Fibroblast of upper back skin (primary cell): ENCODE measurements around the gene ECI1.
"Not testable (repeated sequence)": the region's sequence is repeated elsewhere in the genome, so short reads cannot be mapped to it uniquely, and the experiment has no call there.

Experiments
- DNase-seq: peaks from one replicate; pipeline ENCODE4 v3.0.0-alpha.2; 2013

ECI1 gene

DNA sequence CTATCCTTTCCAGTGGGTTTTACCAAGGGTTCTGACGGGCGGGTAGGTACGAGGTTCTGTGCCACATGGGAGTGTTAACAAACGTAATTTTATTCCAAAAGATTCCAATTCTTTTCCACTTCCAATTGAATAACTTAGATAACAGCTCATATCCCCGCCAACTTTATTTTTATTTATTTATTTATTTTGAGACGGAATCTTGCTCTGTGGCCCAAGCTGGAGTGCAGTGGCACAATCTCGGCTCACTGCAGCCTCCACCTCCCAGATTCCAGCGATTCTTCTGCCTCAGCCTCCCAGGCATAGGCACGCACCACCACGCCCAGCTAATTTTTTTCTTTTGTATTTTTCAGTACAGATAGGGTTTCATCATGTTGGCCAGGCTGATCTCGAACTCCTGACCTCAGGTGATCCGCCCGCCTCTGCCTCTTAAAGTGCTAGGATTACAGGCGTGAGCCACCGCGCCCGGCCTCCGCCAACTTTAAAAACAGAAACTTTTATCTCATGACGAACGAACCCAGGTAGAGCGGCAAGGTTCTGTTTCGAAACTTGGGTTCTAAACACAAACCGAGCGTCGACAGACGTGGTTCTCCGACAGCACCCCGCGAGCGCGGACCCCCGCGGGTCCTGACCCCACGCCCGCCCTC is 613 bp downstream of the ECI1 start:
- no peak for DNase-seq

DNA sequence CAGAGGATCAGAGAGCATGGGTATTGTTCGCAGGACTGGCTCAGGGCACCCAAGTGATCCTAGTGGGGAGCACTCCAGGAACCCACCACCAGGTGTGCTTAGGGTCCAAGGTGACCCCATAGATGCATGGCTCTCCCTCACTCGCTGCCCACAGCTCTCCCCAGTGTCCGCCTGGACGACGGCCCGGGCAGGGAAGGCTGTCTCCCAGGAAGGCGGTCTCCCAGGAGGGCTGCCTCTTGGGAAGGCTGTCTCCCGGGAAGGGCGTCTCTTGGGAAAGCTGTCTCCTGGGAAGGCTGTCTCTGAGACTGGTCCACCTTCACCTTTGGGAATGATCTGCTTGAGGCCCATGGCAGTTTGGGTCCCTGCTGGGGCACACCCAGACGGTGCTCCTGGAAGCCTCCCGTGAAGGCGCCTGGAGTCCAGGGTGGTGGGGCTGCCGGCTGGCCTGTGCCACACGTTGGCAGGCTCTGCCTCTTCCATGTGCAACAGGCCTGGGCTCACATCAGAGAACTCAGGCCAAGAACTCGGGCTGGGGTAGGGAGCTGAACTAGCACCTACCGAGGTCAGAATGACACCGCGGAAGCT is 5.0 kb downstream of the ECI1 start:
- no peak for DNase-seq

DNA sequence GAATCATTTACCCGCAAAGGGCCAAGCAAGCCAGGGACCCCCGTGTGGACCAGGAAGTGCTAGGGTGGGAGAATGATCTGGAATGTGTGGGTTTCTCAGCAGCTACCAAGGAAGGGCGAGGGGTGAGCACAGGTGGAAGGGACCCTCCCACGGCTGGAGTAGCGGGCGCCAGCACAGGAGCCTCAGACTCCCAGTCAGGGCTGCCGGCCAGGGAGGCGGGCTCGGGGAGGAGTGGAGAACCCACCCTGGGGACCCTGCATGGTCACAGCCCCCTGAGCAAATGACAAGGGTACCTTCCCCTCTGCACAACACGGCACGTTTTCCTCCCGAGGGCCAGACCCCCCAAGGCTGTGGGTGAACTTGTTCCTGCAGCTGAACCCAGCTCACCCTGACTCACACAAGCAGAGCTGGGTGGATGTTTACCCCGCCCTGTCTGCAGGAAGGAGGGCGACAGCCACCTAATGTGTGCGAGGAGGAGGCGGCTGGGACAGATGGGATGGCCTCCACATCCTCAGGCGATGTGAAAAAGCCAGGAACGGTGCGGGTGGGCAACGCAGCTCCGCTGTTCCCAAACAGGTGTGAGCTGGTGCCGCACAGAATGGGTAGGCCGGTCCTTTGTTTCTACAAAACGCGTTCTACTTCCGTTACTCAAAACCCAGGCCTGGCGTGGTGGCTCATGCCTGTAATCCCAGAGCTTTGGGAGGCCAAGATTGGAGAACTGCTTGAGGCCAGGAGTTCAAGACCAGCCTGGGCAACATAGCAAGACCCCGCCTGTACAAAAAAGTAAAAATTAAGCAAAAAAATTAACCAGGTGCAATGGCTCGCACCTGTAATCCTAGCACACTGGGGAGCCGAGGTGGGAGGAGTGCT is 6.2 kb downstream of the ECI1 start:
- no peak for DNase-seq

DNA sequence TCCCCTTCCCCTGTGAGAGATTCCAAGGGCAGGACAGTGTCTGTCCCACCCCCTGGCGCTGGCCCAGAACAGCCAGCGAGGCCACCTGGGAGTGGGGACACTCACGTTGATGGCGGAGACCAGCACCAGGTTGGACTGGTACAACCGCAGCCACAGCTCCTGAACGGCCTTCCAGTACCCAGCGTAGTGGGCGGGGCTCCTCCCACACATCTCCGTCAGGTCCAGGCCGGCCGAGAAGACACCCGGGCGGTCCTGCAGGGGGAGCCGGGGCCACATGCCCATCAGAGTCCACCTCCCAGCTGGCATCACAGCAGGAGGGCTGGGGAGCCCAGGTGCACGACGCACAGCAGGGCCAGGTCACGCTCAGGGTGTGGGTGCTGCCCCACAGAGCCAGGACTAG is 7.1 kb downstream of the ECI1 start:
- no peak for DNase-seq

DNA sequence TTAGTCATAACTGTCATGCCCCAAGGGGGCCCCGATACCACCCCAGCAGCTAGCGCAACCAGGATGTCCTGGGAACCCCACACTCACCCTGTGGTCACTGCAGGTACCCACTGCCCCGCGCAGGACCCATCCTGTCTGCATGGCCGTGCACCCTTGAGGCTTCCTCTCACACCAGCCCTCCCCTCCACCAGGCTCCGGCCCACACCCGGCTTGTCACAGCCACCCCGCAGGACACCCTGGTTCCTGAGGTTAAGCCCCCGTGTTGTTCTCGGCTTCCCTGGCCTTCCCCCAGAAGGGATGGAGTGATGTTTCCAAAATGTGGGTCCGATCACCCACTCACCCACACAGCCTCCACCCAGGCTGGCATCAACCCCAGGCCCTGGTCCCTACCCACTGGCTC is 7.6 kb downstream of the ECI1 start:
- no peak for DNase-seq

DNA sequence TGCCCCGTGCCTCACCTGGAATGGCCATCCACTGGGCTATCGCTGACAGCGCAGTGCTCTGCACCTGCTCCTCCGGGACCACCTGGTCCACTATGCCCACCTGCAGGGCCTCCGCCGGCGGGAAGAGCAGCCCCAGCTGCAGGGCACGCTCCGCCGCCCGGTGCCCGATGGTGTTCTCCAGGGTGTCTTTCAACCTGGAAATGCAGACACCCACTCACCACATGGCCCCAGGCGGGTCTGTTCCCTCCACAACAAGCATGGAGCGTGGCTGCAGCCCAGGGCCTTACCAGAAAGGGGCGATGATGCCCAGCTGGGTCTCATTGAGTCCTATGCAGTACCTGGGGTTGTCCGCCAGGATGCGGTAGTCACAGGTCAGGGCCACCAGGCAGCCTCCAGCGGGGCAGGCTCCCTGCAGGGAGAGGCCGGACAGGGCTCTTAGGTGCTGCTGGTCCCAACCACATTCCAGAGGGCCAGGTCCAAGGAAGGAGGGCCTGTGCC is 8.3 kb downstream of the ECI1 start:
- DNase-seq: no peak

DNA sequence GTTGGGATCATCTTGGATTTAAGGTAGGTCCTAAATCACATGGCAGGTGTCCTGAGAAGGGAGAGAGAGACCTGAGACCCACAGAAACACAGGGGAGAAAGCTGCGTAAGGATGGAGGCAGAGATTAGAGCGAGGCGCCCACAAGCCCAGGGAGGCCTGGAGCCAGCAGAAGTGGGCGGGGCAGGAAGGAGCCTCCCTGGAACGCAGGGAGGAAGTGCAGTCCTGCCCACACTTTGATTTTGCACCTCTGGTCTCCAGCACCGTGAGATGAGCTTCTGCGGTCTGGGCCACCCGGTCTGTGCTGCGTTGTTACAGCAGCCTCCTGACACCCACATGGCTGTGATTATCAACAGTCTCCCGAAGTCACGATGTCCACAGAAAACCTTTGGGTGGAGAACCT is 8.8 kb downstream of the ECI1 start:
- DNase-seq: no peak

DNA sequence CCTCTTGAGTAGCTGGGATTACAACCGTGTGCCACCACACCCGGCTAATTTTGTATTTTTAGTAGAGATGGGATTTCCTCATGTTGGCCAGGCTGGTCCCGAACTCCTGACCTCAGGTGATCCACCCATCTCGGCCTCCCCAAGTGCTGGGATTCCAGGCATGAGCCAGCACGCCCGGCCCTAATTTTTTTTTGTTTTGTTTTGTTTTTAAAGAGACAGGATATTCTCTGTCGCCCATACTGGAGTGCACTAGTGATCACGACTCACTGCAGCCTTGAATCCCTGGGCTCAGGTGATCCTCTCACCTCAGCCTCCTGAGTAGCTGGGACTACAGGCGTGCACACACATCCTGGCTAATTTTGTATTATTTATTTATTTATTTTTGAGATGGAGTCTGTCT is 11.1 kb downstream of the ECI1 start:
- DNase-seq: not testable (repeated sequence)

DNA sequence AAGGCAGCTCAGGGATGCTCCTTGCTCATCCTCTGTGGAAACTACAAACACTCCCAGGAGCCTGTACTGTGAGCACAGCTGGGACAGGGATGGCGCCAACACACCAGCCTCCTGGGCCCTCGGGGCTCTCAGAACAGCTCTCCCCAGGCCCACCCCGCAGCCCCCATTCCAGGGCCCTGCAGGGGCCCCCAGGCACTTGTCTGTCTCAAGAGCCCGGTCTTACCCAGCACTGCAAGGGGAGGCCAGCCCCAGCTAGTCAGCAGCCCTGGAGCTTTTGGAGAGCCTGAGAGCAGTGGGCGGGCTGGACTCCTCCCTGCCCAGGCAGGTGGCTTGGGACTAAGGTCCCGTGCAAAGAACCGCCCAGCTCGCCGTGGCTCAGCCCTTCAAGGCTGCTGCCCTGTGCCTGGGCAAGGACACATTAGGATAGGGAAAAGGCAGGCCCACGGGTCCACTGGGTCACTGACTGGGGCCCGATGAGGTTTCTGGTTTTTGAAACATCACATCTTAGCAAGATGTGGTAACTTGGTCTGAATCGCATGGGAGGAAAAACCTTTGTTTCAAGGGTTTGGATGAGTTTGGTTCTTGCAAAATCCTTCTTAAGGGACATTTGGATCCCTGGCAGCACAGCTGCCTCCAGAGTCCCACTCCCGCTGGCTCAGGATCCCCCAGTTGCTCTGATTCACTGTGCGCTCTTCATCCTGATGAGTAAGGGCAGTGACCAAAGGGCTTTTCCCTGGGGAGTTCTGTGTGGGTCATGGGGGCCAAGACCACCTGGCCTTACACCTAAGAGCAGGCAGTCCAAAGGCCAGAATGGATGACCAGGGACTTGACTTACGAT is 12.3 kb downstream of the ECI1 start:
- no peak for DNase-seq

DNA sequence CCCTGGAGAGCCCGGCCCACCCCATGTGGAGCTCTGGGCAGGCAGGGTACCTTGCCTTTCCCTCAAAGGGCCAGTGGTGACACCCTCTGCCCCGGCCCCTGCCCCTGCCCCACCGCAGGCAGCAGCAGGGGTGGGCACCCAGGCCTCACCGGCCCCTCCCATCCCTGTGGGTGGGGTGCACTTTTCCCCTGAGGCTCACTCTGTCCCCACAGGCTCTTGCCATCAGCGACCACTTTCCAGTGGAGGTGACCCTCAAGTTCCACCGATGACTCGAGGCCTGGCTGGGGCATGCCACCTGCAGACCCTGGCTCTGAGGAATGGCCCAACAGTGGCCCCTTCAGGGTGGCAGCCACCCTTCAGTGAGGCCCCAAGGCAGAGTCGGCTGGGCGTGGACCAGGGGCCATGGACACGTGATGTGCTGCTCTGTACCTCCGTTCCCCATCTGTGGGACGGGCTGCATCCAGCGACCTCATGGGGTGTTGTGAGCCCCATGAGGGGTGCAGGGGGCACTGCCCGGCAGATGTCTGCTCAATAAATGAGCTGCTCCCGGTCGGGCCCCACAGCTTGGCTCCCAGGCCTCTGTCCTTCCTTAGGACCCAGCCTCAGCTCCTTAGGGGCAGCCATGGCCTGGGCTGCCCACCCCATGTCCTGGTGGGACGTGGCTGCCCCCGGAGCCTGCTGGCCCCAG is 13.1 kb downstream of the ECI1 start:
- no peak for DNase-seq

DNA sequence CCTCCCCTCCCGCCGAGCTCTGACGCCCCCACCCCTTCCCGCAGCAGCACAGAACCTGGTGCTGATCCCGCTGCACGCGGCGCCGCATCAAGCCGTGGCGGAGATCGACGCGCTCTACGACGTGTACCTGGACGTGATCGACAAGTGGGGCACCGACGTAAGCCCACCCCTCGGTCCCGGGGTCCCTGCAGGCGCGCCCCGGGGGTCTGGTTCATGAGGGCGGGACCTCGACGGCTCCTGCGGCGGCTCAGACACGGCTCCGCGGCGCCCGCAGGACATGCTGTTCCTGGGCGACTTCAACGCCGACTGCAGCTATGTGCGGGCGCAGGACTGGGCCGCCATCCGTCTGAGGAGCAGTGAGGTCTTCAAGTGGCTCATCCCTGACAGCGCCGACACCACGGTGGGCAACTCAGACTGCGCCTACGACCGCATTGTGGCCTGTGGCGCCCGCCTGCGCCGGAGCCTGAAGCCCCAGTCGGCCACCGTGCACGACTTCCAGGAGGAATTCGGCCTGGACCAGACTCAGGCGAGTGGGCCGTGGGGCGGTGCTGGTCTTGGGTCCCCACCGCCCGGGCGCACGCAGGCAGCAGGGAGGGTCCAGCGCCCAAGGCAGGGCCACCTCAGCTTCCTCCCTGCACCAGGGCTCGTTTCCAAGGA is 13.8 kb downstream of the ECI1 start:
- DNase-seq: no peak

DNA sequence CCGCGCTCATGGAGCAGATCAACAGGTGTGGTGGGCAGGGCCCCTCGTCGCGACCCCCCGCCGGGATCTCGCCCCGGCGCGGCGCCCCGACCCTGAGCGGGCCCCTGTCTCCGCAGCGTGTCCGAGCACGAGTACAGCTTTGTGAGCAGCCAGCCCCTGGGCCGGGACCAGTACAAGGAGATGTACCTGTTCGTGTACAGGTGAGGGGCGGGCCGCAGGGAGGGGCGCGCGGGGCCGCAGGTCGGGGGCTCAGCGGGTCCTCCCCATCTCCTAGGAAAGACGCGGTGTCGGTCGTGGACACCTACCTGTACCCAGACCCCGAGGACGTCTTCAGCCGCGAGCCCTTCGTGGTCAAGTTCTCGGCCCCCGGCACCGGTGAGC is 14.3 kb downstream of the ECI1 start:
- no peak for DNase-seq

DNA sequence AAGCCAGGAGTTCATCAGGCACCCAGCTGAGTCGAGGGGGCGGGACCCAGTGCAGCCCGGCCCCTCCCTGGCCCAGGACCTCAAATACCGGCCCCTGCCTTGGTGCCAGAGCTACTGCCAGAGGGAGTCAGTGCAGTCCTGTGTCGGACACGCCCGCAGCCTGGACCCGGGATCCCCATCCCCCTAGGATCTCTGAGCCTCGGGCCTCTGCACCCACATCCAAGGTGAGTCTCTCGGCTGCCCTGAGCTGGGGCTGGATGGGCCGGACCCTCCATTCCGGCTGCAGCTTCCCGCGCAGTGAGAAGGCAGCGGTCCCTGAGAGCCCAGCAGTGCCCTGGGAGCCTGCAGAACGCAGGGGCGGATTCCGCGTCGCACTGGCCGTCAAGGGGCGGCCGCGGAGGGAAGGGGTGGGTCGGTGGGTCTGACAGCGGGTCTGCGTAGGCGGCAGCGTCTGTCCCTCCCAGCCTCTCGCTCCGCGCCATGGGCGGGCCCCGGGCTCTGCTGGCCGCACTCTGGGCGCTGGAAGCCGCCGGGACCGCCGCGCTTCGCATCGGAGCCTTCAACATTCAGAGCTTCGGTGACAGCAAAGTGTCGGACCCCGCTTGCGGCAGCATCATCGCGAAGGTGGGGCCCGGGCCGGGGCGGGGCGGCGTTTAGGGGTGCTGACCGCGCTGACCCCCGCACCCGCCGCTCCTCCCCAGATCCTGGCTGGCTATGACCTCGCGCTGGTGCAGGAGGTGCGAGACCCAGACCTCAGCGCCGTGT is 14.9 kb downstream of the ECI1 start, which contains the start of gene DNASE1L2:
DNASE1L2 (plus strand) TSS at position 108 of the 765 bp plus-strand sequence; CDS start at position 481, 373 bp downstream.
- DNase-seq: no peak

DNA sequence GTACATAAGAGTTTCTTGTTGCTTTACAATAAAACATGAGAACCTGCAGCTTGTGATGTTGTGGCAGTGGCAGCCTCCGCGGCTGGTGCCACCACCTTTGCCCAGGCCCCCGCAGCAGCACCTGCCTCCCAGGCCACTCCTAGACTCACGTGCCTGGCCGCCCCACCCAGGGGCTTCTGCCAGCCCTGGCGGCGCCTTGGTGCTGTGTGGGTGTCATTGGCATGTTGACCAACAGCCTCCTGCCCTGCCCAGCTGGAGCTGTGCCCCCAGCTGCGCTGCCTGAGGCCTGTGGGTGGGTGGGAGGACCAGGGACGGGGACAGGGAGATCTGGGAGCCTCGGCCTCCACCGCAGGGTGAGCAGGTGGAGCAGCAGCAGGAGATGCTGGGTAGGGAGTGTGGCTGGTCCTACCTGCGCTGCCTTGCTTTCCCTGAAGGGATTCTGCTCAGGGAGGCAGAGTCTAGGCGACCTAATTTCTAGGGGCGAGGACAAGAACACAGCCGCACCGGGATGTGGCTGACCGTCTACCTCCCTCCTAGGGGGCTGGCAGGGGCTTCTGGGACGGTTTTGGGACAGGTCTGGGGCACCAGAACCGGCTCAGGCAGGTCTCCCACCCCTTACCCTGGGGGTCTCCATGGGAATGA is 15.6 kb downstream of the ECI1 start:
- no peak for DNase-seq

DNA sequence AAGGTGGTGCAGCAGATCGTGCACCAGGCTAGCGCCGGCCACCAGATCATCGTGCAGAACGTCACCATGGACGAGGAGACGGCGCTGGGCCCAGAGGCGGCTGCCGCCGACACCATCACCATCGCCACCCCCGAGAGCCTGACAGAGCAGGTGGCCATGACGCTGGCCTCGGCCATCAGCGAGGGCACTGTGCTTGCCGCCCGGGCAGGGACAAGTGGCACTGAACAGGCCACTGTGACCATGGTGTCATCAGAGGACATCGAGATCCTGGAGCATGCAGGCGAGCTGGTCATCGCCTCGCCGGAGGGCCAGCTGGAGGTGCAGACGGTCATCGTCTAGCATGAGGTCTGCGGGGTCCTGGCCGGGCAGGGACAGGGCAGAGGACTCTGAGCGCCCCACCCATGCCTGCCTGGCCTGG is 16.1 kb downstream of the ECI1 start:
- no peak for DNase-seq

DNA sequence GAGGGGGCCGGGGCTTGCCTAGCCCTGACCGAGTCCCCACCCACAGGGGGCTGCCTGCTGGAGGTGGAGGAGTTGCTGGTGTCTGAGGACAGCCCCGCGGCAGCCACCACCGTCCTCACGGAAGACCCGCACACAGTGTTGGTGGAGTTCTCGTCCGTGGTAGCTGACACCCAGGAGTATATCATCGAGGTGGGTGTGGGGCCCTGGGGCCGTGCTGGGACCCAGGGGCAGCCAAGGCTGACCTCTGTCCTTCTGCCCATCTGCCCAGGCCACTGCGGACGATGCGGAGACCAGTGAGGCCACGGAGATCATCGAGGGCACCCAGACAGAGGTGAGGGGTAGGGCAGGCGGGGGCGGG is 16.6 kb downstream of the ECI1 start:
- no peak for DNase-seq

DNA sequence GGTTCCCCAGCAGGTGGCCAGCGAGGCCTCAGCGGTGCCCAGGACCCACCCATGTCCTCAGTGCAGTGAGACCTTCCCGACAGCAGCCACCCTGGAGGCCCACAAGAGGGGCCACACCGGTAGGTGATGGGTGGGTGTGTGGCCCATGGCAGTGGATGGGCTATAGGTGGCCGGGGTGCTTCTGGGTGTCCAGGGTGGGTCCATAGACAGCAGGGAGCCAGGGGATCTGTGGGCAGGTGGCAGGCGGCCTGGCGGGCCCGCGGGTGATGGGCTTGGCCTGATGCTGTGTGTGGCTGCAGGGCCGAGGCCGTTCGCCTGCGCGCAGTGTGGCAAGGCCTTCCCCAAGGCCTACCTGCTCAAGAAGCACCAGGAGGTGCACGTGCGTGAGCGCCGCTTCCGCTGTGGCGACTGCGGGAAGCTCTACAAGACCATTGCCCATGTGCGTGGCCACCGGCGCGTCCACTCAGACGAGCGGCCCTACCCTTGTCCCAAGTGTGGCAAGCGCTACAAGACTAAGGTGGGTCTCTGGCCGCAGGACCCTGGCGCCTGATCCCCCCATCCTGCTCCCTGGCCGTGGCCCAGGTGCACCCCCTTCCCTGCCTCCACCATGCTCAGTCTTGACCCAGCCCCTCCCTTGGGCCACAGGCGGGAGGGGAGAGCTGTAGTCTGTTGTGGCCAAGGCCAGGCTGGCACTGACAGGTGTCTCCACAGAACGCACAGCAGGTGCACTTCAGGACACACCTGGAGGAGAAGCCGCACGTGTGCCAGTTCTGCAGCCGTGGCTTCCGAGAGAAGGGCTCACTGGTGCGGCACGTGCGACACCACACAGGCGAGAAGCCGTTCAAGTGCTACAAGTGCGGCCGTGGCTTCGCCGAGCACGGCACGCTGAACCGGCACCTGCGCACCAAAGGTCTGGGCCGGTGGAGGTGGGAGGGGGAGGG is 17.2 kb downstream of the ECI1 start:
- no peak for DNase-seq

DNA sequence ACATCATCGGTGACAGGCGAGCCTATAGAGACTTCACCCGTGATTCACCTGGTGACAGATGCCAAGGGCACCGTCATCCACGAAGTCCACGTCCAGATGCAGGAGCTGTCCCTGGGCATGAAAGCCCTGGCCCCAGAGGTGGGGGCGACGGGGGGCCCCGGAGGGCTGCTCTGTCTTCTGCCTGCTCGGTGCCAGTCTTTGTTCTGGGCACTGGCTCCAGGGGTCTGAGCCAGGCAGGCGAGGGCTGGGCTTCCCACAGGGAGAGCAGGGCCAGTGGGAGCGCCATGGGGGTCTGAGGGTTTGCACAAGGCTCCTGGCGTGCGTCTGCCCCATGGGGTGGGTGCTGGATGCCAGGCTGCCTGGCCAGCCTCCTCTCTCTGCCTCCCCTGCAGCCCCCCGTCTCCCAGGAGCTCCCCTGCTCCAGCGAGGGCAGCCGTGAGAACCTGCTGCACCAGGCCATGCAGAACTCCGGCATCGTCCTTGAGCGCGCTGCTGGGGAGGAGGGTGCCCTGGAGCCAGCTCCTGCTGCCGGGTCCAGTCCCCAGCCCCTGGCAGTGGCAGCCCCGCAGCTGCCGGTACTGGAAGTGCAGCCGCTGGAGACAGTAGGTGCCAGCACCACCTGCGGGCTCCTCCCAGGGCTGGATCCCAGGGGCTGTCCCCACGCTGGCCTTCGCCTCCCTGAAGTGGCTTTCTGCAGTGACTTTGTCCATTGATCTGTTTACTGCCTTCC is 18.2 kb downstream of the ECI1 start:
- DNase-seq: no peak
